GM23338 (cell line): ENCODE data around the gene PDE4C. TPM values are rescaled to one million over a fixed set of nuclear protein-coding genes. Genes with fewer than 3 reads are reported as not detected.

Source experiments
- ATAC-seq: fragments of 200-7000 bp; cut with Tn5 transposase; 3 replicates; pipeline ENCODE4 v1.9.1; 2020
- DNase-seq: peaks from one replicate; pipeline ENCODE4 v3.0.0-alpha.2; 2015; ENCODE audit warnings: low spot score
- H2AFZ ChIP-seq: fragments of 200-600 bp; sonication (generic); 2 replicates; pipeline ENCODE4 v1.8.0; 2016; ENCODE audit warnings: antibody characterized with exemption, mild to moderate bottlenecking, moderate library complexity
- H3F3A ChIP-seq: fragments of 200-600 bp; sonication (generic); replicated peaks from 2 replicates; pipeline ENCODE4 v1.8.0; 2017; ENCODE audit warnings: antibody characterized with exemption, mixed run types, low read depth
- H3K27ac ChIP-seq: fragments of 200-600 bp; sonication (generic); 2 replicates; pipeline ENCODE4 v1.6.1; 2016; ENCODE audit warnings: low read depth
- H3K27me3 ChIP-seq: fragments of 200-600 bp; sonication (generic); 2 replicates; pipeline ENCODE4 v1.8.0; 2016; ENCODE audit warnings: mild to moderate bottlenecking, mixed run types, moderate library complexity; ENCODE audit not compliant: insufficient read depth
- H3K36me3 ChIP-seq: fragments of 200-600 bp; sonication (generic); 2 replicates; pipeline ENCODE4 v1.8.0; 2016; ENCODE audit warnings: mild to moderate bottlenecking; ENCODE audit not compliant: insufficient read depth
- H3K4me1 ChIP-seq: fragments of 200-600 bp; sonication (generic); 2 replicates; pipeline ENCODE4 v1.8.0; 2016; ENCODE audit warnings: mild to moderate bottlenecking, moderate library complexity; ENCODE audit not compliant: insufficient read depth
- H3K4me2 ChIP-seq: fragments of 200-600 bp; sonication (generic); 2 replicates; pipeline ENCODE4 v1.7.1; 2017; ENCODE audit warnings: mixed run types
- H3K4me3 ChIP-seq: fragments of 200-600 bp; sonication (generic); 2 replicates; pipeline ENCODE4 v1.6.1; 2016; ENCODE audit warnings: mixed run types
- H3K79me2 ChIP-seq: fragments of 200-600 bp; sonication (generic); replicated peaks from 2 replicates; pipeline ENCODE4 v1.8.0; 2017; ENCODE audit warnings: mild to moderate bottlenecking; ENCODE audit not compliant: insufficient read depth
- H3K9me2 ChIP-seq: fragments of 200-600 bp; sonication (generic); 2 replicates; pipeline ENCODE4 v1.8.0; 2017; ENCODE audit not compliant: insufficient read depth
- H4K20me1 ChIP-seq: fragments of 200-600 bp; sonication (generic); replicated peaks from 2 replicates; pipeline ENCODE4 v1.8.0; 2017; ENCODE audit warnings: mild to moderate bottlenecking; ENCODE audit not compliant: insufficient read depth
- H3K27ac Mint-ChIP-seq: 2 replicates; pipeline ENCODE4 v1.8.0; 2020; ENCODE audit warnings: inconsistent platforms, mild to moderate bottlenecking, moderate library complexity, mixed read lengths
- H3K27me3 Mint-ChIP-seq: 3 replicates; pipeline ENCODE4 v1.8.0; 2022; ENCODE audit warnings: low read depth, mild to moderate bottlenecking, moderate library complexity, mixed read lengths, inconsistent platforms; ENCODE audit not compliant: insufficient read depth, poor library complexity
- H3K36me3 Mint-ChIP-seq: 3 replicates; pipeline ENCODE4 v1.8.0; 2021; ENCODE audit warnings: low read depth, mild to moderate bottlenecking, inconsistent platforms, moderate library complexity, mixed read lengths
- H3K4me1 Mint-ChIP-seq: 3 replicates; pipeline ENCODE4 v1.8.0; 2020; ENCODE audit warnings: mild to moderate bottlenecking, inconsistent platforms, mixed read lengths
- H3K4me3 Mint-ChIP-seq: 3 replicates; pipeline ENCODE4 v1.8.0; 2021; ENCODE audit warnings: moderate library complexity, mild to moderate bottlenecking, inconsistent platforms, mixed read lengths
- H3K9me3 Mint-ChIP-seq: 3 replicates; pipeline ENCODE4 v1.8.0; 2020; ENCODE audit warnings: moderate library complexity, mild to moderate bottlenecking, inconsistent platforms, mixed read lengths
- CREB1 ChIP-seq: fragments of 250-450 bp; sonication (Bioruptor Pico); IDR thresholded peaks from 2 replicates; pipeline ENCODE4 v1.5.0; 2020; ENCODE audit warnings: low read depth, mild to moderate bottlenecking, moderate library complexity
- CTCF ChIP-seq, 2 experiments: fragments of 200-600 bp in 1 of 2; sonication (generic) in 1 of 2; conservative IDR thresholded peaks; 2 replicates each; pipeline versions ENCODE4 v1.5.1 to v1.6.1; 2016 to 2017; ENCODE audit warnings: antibody characterized with exemption in 2 of 2, low read depth in 2 of 2, mild to moderate bottlenecking in 2 of 2, moderate library complexity in 1 of 2
- JUNB ChIP-seq: IDR thresholded peaks from one replicate; pipeline ENCODE4 v1.6.1; 2016; ENCODE audit warnings: antibody characterized with exemption; ENCODE audit not compliant: unreplicated experiment
- POLR2AphosphoS5 ChIP-seq: IDR thresholded peaks from 2 replicates; pipeline ENCODE4 v1.6.1; 2016; ENCODE audit warnings: antibody characterized with exemption, low read depth
- ZNF331 ChIP-seq: fragments of 250-450 bp; sonication (Bioruptor Pico); IDR thresholded peaks from 2 replicates; pipeline ENCODE4 v1.5.0; 2020; ENCODE audit warnings: low read depth, mild to moderate bottlenecking, moderate library complexity
- polyA plus RNA-seq: library from polyadenylated mRNA; unstranded; fragments of >200 nt; fragmentation: Nextera tagmentation; extraction: Ambion mirVana; gene quantifications from 2 replicates; pipeline ENCODE4 v1.2.1, GENCODE V29; 2016
- total RNA-seq: library from RNA; depleted of rRNA; stranded (reverse); fragments of >200 nt; shearing (Covaris generic); gene quantifications from 2 replicates; pipeline ENCODE4 v1.2.3, GENCODE V29; 2014
- TF ChIP-seq, protein P1 (sequence below): fragments of 250-450 bp; sonication (Bioruptor Pico); IDR thresholded peaks from 2 replicates; pipeline ENCODE4 v1.5.0; 2020; ENCODE audit warnings: mild to moderate bottlenecking, moderate library complexity
- TF ChIP-seq, protein P2 (sequence below): IDR thresholded peaks from 2 replicates; pipeline ENCODE4 v1.6.1; 2016; ENCODE audit warnings: antibody characterized with exemption

Gene PDE4C
- total and polyA plus RNA-seq, 2 experiments from 2014 or later: 1.6 to 3.6 TPM

GRCh38 chr19:18269070-18269723, 43.0 kb upstream of the PDE4C start:
- Histone ChIP-seq H3K27me3 (no peaks in the 10 kb centered on the region), H2AFZ (no peak overlapping the region), H4K20me1 (no peaks in the 10 kb centered on the region), H3K4me2 (no peak overlapping the region), H3K36me3 (no peaks in the 10 kb centered on the region), H3K9me2 (no peaks in the 10 kb centered on the region; the same call in 1 of the 2 replicates), H3K4me3 (no peak overlapping the region), H3F3A (no peaks in the 10 kb centered on the region), H3K79me2 (no peaks in the 10 kb centered on the region), H3K4me1 (no peaks in the 10 kb centered on the region), H3K27ac (no peak overlapping the region)
- TF ChIP-seq, protein P1, sequence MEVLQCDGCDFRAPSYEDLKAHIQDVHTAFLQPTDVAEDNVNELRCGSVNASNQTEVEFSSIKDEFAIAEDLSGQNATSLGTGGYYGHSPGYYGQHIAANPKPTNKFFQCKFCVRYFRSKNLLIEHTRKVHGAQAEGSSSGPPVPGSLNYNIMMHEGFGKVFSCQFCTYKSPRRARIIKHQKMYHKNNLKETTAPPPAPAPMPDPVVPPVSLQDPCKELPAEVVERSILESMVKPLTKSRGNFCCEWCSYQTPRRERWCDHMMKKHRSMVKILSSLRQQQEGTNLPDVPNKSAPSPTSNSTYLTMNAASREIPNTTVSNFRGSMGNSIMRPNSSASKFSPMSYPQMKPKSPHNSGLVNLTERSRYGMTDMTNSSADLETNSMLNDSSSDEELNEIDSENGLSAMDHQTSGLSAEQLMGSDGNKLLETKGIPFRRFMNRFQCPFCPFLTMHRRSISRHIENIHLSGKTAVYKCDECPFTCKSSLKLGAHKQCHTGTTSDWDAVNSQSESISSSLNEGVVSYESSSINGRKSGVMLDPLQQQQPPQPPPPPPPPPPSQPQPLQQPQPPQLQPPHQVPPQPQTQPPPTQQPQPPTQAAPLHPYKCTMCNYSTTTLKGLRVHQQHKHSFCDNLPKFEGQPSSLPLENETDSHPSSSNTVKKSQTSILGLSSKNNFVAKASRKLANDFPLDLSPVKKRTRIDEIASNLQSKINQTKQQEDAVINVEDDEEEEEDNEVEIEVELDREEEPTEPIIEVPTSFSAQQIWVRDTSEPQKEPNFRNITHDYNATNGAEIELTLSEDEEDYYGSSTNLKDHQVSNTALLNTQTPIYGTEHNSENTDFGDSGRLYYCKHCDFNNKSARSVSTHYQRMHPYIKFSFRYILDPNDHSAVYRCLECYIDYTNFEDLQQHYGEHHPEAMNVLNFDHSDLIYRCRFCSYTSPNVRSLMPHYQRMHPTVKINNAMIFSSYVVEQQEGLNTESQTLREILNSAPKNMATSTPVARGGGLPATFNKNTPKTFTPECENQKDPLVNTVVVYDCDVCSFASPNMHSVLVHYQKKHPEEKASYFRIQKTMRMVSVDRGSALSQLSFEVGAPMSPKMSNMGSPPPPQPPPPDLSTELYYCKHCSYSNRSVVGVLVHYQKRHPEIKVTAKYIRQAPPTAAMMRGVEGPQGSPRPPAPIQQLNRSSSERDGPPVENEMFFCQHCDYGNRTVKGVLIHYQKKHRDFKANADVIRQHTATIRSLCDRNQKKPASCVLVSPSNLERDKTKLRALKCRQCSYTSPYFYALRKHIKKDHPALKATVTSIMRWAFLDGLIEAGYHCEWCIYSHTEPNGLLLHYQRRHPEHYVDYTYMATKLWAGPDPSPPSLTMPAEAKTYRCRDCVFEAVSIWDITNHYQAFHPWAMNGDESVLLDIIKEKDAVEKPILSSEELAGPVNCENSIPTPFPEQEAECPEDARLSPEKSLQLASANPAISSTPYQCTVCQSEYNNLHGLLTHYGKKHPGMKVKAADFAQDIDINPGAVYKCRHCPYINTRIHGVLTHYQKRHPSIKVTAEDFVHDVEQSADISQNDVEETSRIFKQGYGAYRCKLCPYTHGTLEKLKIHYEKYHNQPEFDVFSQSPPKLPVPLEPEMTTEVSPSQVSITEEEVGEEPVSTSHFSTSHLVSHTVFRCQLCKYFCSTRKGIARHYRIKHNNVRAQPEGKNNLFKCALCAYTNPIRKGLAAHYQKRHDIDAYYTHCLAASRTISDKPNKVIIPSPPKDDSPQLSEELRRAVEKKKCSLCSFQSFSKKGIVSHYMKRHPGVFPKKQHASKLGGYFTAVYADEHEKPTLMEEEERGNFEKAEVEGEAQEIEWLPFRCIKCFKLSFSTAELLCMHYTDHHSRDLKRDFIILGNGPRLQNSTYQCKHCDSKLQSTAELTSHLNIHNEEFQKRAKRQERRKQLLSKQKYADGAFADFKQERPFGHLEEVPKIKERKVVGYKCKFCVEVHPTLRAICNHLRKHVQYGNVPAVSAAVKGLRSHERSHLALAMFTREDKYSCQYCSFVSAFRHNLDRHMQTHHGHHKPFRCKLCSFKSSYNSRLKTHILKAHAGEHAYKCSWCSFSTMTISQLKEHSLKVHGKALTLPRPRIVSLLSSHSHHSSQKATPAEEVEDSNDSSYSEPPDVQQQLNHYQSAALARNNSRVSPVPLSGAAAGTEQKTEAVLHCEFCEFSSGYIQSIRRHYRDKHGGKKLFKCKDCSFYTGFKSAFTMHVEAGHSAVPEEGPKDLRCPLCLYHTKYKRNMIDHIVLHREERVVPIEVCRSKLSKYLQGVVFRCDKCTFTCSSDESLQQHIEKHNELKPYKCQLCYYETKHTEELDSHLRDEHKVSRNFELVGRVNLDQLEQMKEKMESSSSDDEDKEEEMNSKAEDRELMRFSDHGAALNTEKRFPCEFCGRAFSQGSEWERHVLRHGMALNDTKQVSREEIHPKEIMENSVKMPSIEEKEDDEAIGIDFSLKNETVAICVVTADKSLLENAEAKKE: no peak
- TF ChIP-seq POLR2AphosphoS5: no peak
- TF ChIP-seq ZNF331 (CRISPR knock-in tag): no peak
- no peak for TF ChIP-seq CTCF (conservative IDR thresholded peaks at IDR 0.05; ENCODE audit: low read depth in 2 of 2)
- TF ChIP-seq, protein P2, sequence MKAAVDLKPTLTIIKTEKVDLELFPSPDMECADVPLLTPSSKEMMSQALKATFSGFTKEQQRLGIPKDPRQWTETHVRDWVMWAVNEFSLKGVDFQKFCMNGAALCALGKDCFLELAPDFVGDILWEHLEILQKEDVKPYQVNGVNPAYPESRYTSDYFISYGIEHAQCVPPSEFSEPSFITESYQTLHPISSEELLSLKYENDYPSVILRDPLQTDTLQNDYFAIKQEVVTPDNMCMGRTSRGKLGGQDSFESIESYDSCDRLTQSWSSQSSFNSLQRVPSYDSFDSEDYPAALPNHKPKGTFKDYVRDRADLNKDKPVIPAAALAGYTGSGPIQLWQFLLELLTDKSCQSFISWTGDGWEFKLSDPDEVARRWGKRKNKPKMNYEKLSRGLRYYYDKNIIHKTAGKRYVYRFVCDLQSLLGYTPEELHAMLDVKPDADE: no peak
- TF ChIP-seq CREB1 (CRISPR knock-in tag): no peak
- TF ChIP-seq JUNB: no peak
- H3K27me3 Mint-ChIP-seq: peaks cover 13% of the 10 kb centered on the region
- no peak for DNase-seq
- H3K36me3 Mint-ChIP-seq: 0 out of 3 replicates have a peak, but pooled peaks cover 5% of the 10 kb centered on the region
- ATAC-seq: no peak
- H3K4me1 Mint-ChIP-seq: no peaks in the 10 kb centered on the region
- no peaks in the 10 kb centered on the region for H3K9me3 Mint-ChIP-seq
- H3K27ac Mint-ChIP-seq: no peak overlapping the region
- H3K4me3 Mint-ChIP-seq: no peak overlapping the region
